Peyer's patch (tissue), 4 donors: Measurements from ENCODE around the gene INSC.

Source experiments
- CTCF ChIP-seq, 6 experiments: fragments of 450-650 bp in 4 of 6; fragments of 200-600 bp in 2 of 6; sonication (generic) in 1 of 6; IDR thresholded peaks; one replicate each; pipeline ENCODE4 v1.5.1; 2017 to 2019; ENCODE audit warnings: antibody characterized with exemption in 6 of 6, mild to moderate bottlenecking in 3 of 6, moderate library complexity in 1 of 6
- POLR2A ChIP-seq, 2 donors: fragments of 450-650 bp; IDR thresholded peaks; one replicate each; pipeline ENCODE4 v1.5.1; 2017; ENCODE audit warnings: antibody characterized with exemption in 2 of 2, mild to moderate bottlenecking in 2 of 2, moderate library complexity in 2 of 2

GRCh38 chr11:15149050-15149449, 34.3 kb downstream of the INSC start:
- TF ChIP-seq CTCF (IDR thresholded peaks at IDR 0.05) (no peak), POLR2A (IDR thresholded peaks at IDR 0.05) (no peak)
